Gastrocnemius medialis (tissue), 4 donors: ENCODE results near the gene HPCAL1.

Experiments
- CTCF ChIP-seq, 5 experiments: fragments of 450-650 bp in 3 of 5; fragments of 200-600 bp in 2 of 5; sonication (generic) in 2 of 5; IDR thresholded peaks in 4 of 5; conservative IDR thresholded peaks in 1 of 5; 1 replicate in 4 of 5; 2 replicates in 1 of 5; pipeline ENCODE4 v1.5.1; 2016 to 2019; ENCODE audit warnings: antibody characterized with exemption in 5 of 5, mild to moderate bottlenecking in 3 of 5, moderate library complexity in 3 of 5
- POLR2A ChIP-seq, 2 donors: fragments of 450-650 bp; IDR thresholded peaks; one replicate each; pipeline ENCODE4 v1.6.1; 2017; ENCODE audit warnings: antibody characterized with exemption in 2 of 2, mild to moderate bottlenecking in 2 of 2, moderate library complexity in 2 of 2

GRCh38 chr2:10300328-10300920 is 2.3 kb upstream of the HPCAL1 start:
- no peak for TF ChIP-seq CTCF (IDR thresholded peaks at IDR 0.05 in 4 of 5, conservative IDR thresholded peaks at IDR 0.05 in 1 of 5)
- no peak for TF ChIP-seq POLR2A (IDR thresholded peaks at IDR 0.05)
